Activated naive CD4-positive, alpha-beta T cell treated with anti-CD3 and anti-CD28 coated beads, Interleukin-2, amount 10 ng/mL, durations not matched to agents 7 days and 5 days (primary cell): ENCODE data around the gene IZUMO2.
"Not testable (repeated sequence)": the region's sequence is repeated elsewhere in the genome, so short reads cannot be mapped to it uniquely, and the experiment has no call there.

ENCODE experiments used
- CTCF ChIA-PET: fragments of 350-600 bp; sonication (Branson Sonifier 250); formaldehyde crosslinking; loops from one replicate; lab custom pipeline; 2021; ENCODE audit warnings: antibody characterized with exemption; lab: Charles Lee
- DNase-seq: peaks from one replicate; pipeline ENCODE4 v3.0.0-alpha.2; 2020
- H3K27ac Mint-ChIP-seq: one replicate; pipeline ENCODE4 v1.8.0; 2021; ENCODE audit warnings: mild to moderate bottlenecking, moderate library complexity, mixed read lengths
- H3K27me3 Mint-ChIP-seq: one replicate; pipeline ENCODE4 v1.8.0; 2021; ENCODE audit warnings: mild to moderate bottlenecking, mixed read lengths
- H3K36me3 Mint-ChIP-seq: one replicate; pipeline ENCODE4 v1.8.0; 2021; ENCODE audit warnings: mixed read lengths
- H3K4me1 Mint-ChIP-seq: one replicate; pipeline ENCODE4 v1.8.0; 2021; ENCODE audit warnings: mixed read lengths
- H3K4me3 Mint-ChIP-seq: one replicate; pipeline ENCODE4 v1.8.0; 2021; ENCODE audit warnings: mild to moderate bottlenecking, moderate library complexity, mixed read lengths
- H3K9me3 Mint-ChIP-seq: one replicate; pipeline ENCODE4 v1.8.0; 2021; ENCODE audit warnings: mixed read lengths

Gene IZUMO2

GRCh38 chr19:50136603-50137365, 26.3 kb downstream of the IZUMO2 start:
- CTCF ChIA-PET: interaction anchor here (1.2 to 1.4 kb wide), 2 partner anchors 11 to 206 kb away, joined by 3 to 8 read pairs; no protein-coding TSS in a partner anchor
- not testable (repeated sequence) for H3K27ac Mint-ChIP-seq, H3K27me3 Mint-ChIP-seq, H3K36me3 Mint-ChIP-seq, H3K4me1 Mint-ChIP-seq, H3K9me3 Mint-ChIP-seq, H3K4me3 Mint-ChIP-seq, DNase-seq

GRCh38 chr19:50135856-50136602, 27.1 kb downstream of the IZUMO2 start:
- DNase-seq, H3K4me3 Mint-ChIP-seq, H3K27ac Mint-ChIP-seq, H3K9me3 Mint-ChIP-seq, H3K27me3 Mint-ChIP-seq, H3K36me3 Mint-ChIP-seq, H3K4me1 Mint-ChIP-seq: not testable (repeated sequence)
- CTCF ChIA-PET: interaction anchor here (0.6 to 1.4 kb wide), 5 partner anchors 12 to 205 kb away, joined by 3 to 8 read pairs (median 3); no protein-coding TSS in a partner anchor

GRCh38 chr19:50134777-50135719, 28.0 kb downstream of the IZUMO2 start:
- DNase-seq, H3K4me3 Mint-ChIP-seq, H3K4me1 Mint-ChIP-seq, H3K27me3 Mint-ChIP-seq, H3K36me3 Mint-ChIP-seq, H3K27ac Mint-ChIP-seq, H3K9me3 Mint-ChIP-seq: not testable (repeated sequence)
- CTCF ChIA-PET: interaction anchor here (1.0 to 1.4 kb wide), 3 partner anchors 13 to 204 kb away, joined by 3 to 8 read pairs (median 3); no protein-coding TSS in a partner anchor

- H3K27ac Mint-ChIP-seq, H3K9me3 Mint-ChIP-seq, H3K27me3 Mint-ChIP-seq, DNase-seq, CTCF ChIA-PET, H3K4me3 Mint-ChIP-seq, H3K36me3 Mint-ChIP-seq, H3K4me1 Mint-ChIP-seq: not testable (repeated sequence)
Measured at GRCh38 chr19:50133518-50134492, 29.3 kb downstream of the IZUMO2 start.

- H3K27ac Mint-ChIP-seq, H3K4me3 Mint-ChIP-seq, H3K9me3 Mint-ChIP-seq, H3K27me3 Mint-ChIP-seq, DNase-seq, CTCF ChIA-PET, H3K4me1 Mint-ChIP-seq, H3K36me3 Mint-ChIP-seq: not testable (repeated sequence)
Measured at GRCh38 chr19:50104012-50104411, 59.1 kb downstream of the IZUMO2 start.

GRCh38 chr19:50103405-50103804, 59.7 kb downstream of the IZUMO2 start:
- CTCF ChIA-PET, DNase-seq, H3K4me3 Mint-ChIP-seq, H3K9me3 Mint-ChIP-seq, H3K4me1 Mint-ChIP-seq, H3K27ac Mint-ChIP-seq, H3K36me3 Mint-ChIP-seq, H3K27me3 Mint-ChIP-seq: not testable (repeated sequence)
